Lung (tissue), 12 donors: ENCODE measurements around the gene MCRIP1. TPM values are rescaled to one million over a fixed set of nuclear protein-coding genes. Genes with fewer than 3 reads are reported as not detected.

Source experiments
- ATAC-seq: fragments of 200-7000 bp; cut with Tn5 transposase; one replicate; pipeline ENCODE4 v1.9.1; 2020; ENCODE audit warnings: moderate number of reproducible peaks; ENCODE audit not compliant: insufficient read depth, low FRiP score
- DNase-seq, 3 donors: peaks; one replicate each; pipeline ENCODE4 v3.0.0-alpha.2; 2013 to 2017
- H3K27ac ChIP-seq, 2 donors: one replicate each; pipeline ENCODE4 v1.5.1; 2013; ENCODE audit warnings: mild to moderate bottlenecking in 2 of 2, moderate library complexity in 2 of 2, control low read depth in 1 of 2, inconsistent platforms in 1 of 2, low read depth in 1 of 2, low read length in 1 of 2
- H3K27me3 ChIP-seq, 3 donors: one replicate each; pipeline ENCODE4 v1.5.1; 2013; ENCODE audit warnings: low read length in 2 of 3; ENCODE audit not compliant: control insufficient read depth in 3 of 3, insufficient read depth in 3 of 3
- H3K36me3 ChIP-seq, 4 donors: one replicate each; pipeline ENCODE4 v1.5.1; 2013; ENCODE audit warnings: low read length in 4 of 4, mild to moderate bottlenecking in 1 of 4, moderate library complexity in 1 of 4; ENCODE audit not compliant: control insufficient read depth in 4 of 4, insufficient read depth in 4 of 4
- H3K4me1 ChIP-seq, 5 donors: one replicate each; pipeline ENCODE4 v1.5.1; 2013; ENCODE audit warnings: low read length in 5 of 5, mild to moderate bottlenecking in 2 of 5, moderate library complexity in 1 of 5; ENCODE audit not compliant: control insufficient read depth in 5 of 5, insufficient read depth in 5 of 5
- H3K4me3 ChIP-seq: one replicate; pipeline ENCODE4 v1.5.1; 2013; ENCODE audit warnings: mild to moderate bottlenecking, control low read depth, moderate library complexity
- H3K9ac ChIP-seq, 2 donors: one replicate each; pipeline ENCODE4 v1.5.1; 2013; ENCODE audit warnings: low read length in 2 of 2, control low read depth in 1 of 2; ENCODE audit not compliant: insufficient read depth in 1 of 2
- H3K9me3 ChIP-seq, 4 donors: one replicate each; pipeline ENCODE4 v1.5.1; 2013; ENCODE audit warnings: low read length in 3 of 4, mild to moderate bottlenecking in 1 of 4, moderate library complexity in 1 of 4; ENCODE audit not compliant: control insufficient read depth in 4 of 4, insufficient read depth in 3 of 4
- CTCF ChIP-seq: IDR thresholded peaks from 2 replicates; pipeline ENCODE4 v1.5.1; 2012; ENCODE audit warnings: mild to moderate bottlenecking; ENCODE audit errors: control extremely low read depth, extremely low read depth
- WGBS, 2 donors: extraction: QIAGEN DNeasy Blood & Tissue Kit; methylation state at CpG; one replicate each; pipeline ENCODE4 v1.1.7; 2013; 5-methylcytosine and 5-hydroxymethylcytosine counted together
- polyA plus RNA-seq, 2 donors: library from polyadenylated mRNA; stranded (reverse); fragments of 200-250 nt; gene quantifications; one replicate each; pipeline ENCODE4 v1.2.1, GENCODE V29; 2013
- total RNA-seq, 2 donors: library from RNA; depleted of rRNA in 1 of 2; stranded (reverse); fragments of >200 nt in 1 of 2; gene quantifications; one replicate each; pipeline ENCODE4 v1.2.1, GENCODE V29; 2014 to 2021
- donor health status: control.
- donor health status: control.
- donor health status: Bipolar disorder and iron deficiency.
- donor health status: healthy.
- donor health status: DM: yes; HTN: yes; CAD: no.

MCRIP1 gene
- total and polyA plus RNA-seq, 4 donors: 47.6 to 188 (median 106) TPM

- no peak overlapping the region for H3K27ac ChIP-seq
- no peak for TF ChIP-seq CTCF
- no peak for ATAC-seq
- 94% methylated on average over 33 of the region's 33 CpGs for WGBS, 2 donors
- H3K4me1 ChIP-seq: peaks cover 0 to 9% (median 0%) of the 10 kb centered on the region in 5 donors
- no peaks in the 10 kb centered on the region for H3K27me3 ChIP-seq
- peaks cover 0 to 2% (median 0%) of the 10 kb centered on the region in 4 donors for H3K9me3 ChIP-seq
- no peak overlapping the region for H3K9ac ChIP-seq
- no peak for DNase-seq
- H3K4me3 ChIP-seq: no peak overlapping the region
- peaks cover 0 to 18% (median 3%) of the 10 kb centered on the region in 4 donors for H3K36me3 ChIP-seq
Measured at GRCh38 chr17:81823820-81824550, 9.1 kb downstream of the MCRIP1 start.

- no peak for TF ChIP-seq CTCF
- peaks cover 0 to 2% (median 0%) of the 10 kb centered on the region in 4 donors for H3K9me3 ChIP-seq
- H3K9ac ChIP-seq: no peak overlapping the region
- H3K4me1 ChIP-seq: peaks cover 0 to 4% (median 0%) of the 10 kb centered on the region in 5 donors
- 95 to 97% methylated on average over 25 to 30 of the region's 30 CpGs for WGBS, 2 donors
- peaks cover 0 to 4% (median 0%) of the 10 kb centered on the region in 3 donors for H3K27me3 ChIP-seq
- ATAC-seq: no peak
- no peak for DNase-seq
- H3K36me3 ChIP-seq: peaks cover 0 to 18% (median 3%) of the 10 kb centered on the region in 4 donors
- H3K4me3 ChIP-seq: no peak overlapping the region
- H3K27ac ChIP-seq: peak overlapping the region; percentile 84 to 88
Measured at GRCh38 chr17:81822996-81823819, 9.9 kb downstream of the MCRIP1 start.

GRCh38 chr17:81822312-81822637, 10.8 kb downstream of the MCRIP1 start:
- H3K27me3 ChIP-seq: peaks cover 0 to 4% (median 0%) of the 10 kb centered on the region in 3 donors
- H3K27ac ChIP-seq: peak overlapping the region; percentile 84 to 88
- ATAC-seq (no peak), DNase-seq (no peak)
- 87 to 90% methylated on average over 8 of the region's 8 CpGs for WGBS, 2 donors
- H3K4me3 ChIP-seq: no peak overlapping the region
- no peak overlapping the region for H3K9ac ChIP-seq
- peaks cover 0 to 2% (median 0%) of the 10 kb centered on the region in 4 donors for H3K9me3 ChIP-seq
- TF ChIP-seq CTCF: no peak
- peaks cover 0 to 4% (median 0%) of the 10 kb centered on the region in 5 donors for H3K4me1 ChIP-seq
- H3K36me3 ChIP-seq: peaks cover 0 to 18% (median 3%) of the 10 kb centered on the region in 4 donors
